Stomach (tissue), 9 donors: ENCODE measurements around the gene PIGW. TPM values are rescaled to one million over a fixed set of nuclear protein-coding genes. Genes with fewer than 3 reads are reported as not detected.

Experiments
- DNase-seq, 2 donors: peaks; one replicate each; pipeline versions ENCODE4 v3.0.0 to v3.0.0-alpha.2; 2013 to 2019
- H3K27ac ChIP-seq, 5 donors: fragments of 200-600 bp in 4 of 5; sonication (generic) in 4 of 5; one replicate each; pipeline ENCODE4 v1.5.1; 2013 to 2019; ENCODE audit warnings: mild to moderate bottlenecking in 1 of 5, moderate library complexity in 1 of 5
- H3K27me3 ChIP-seq, 3 donors: fragments of 200-600 bp; sonication (generic); one replicate each; pipeline ENCODE4 v1.5.1; 2017 to 2019; ENCODE audit warnings: mixed run types in 1 of 3
- H3K36me3 ChIP-seq, 4 donors: fragments of 200-600 bp; sonication (generic); 1 replicate in 3 of 4; 2 replicates in 1 of 4; pipeline ENCODE4 v1.5.1; 2016 to 2019
- H3K4me1 ChIP-seq, 4 donors: fragments of 200-600 bp; sonication (generic); one replicate each; pipeline ENCODE4 v1.5.1; 2016 to 2019
- H3K4me3 ChIP-seq, 4 donors: fragments of 200-600 bp; sonication (generic) in 3 of 4; one replicate each; pipeline ENCODE4 v1.5.1; 2016 to 2019; ENCODE audit warnings: mild to moderate bottlenecking in 1 of 4
- H3K9me3 ChIP-seq, 4 donors: fragments of 200-600 bp; sonication (generic); one replicate each; pipeline ENCODE4 v1.5.1; 2016 to 2019
- EP300 ChIP-seq: sonication (generic); formaldehyde crosslinking; IDR thresholded peaks from one replicate; pipeline ENCODE4 v1.6.1; 2017; ENCODE audit warnings: antibody characterized with exemption
- POLR2A ChIP-seq, 4 donors: fragments of 450-650 bp; IDR thresholded peaks; one replicate each; pipeline ENCODE4 v1.6.1; 2016; ENCODE audit warnings: antibody characterized with exemption in 4 of 4, control low read depth in 2 of 4, mild to moderate bottlenecking in 1 of 4, moderate library complexity in 1 of 4
- POLR2AphosphoS5 ChIP-seq, 3 donors: sonication (generic); formaldehyde crosslinking; IDR thresholded peaks; one replicate each; pipeline ENCODE4 v1.6.1; 2016; ENCODE audit warnings: antibody characterized with exemption in 3 of 3
- WGBS, 5 donors: extraction: QIAGEN DNeasy Blood & Tissue Kit in 3 of 5; methylation state at CpG; one replicate each; pipeline versions ENCODE4 v1.1.5 to v1.1.7; 2013 to 2018; 5-methylcytosine and 5-hydroxymethylcytosine counted together
- intact Hi-C: fragments of 100-400 bp; cut with DNase I; formaldehyde crosslinking; loops from one replicate; pipeline ENCODE4 v1.15.1; 2023; ENCODE audit warnings: low total_unique reads
- polyA plus RNA-seq, 3 donors: library from polyadenylated mRNA; stranded (reverse); fragments of 200-250 nt; gene quantifications; one replicate each; pipeline ENCODE4 v1.2.3, GENCODE V29; 2013
- total RNA-seq, 5 donors: library from RNA; depleted of rRNA; stranded (reverse); fragments of >200 nt; gene quantifications; one replicate each; pipeline versions ENCODE4 v1.1.0 to v1.2.3, GENCODE V29; 2014 to 2016
- TF ChIP-seq, protein P1 (sequence below), 7 experiments: fragments of 450-650 bp in 4 of 7; fragments of 200-600 bp in 3 of 7; sonication (generic) in 3 of 7; IDR thresholded peaks; one replicate each; pipeline ENCODE4 v1.5.1; 2016 to 2019; ENCODE audit warnings: antibody characterized with exemption in 7 of 7, control low read depth in 2 of 7, mild to moderate bottlenecking in 1 of 7
- donor health status: healthy with polysubstance abuse.
- donor health status: Bipolar disorder and iron deficiency.
- donor health status: healthy.

PIGW gene
- total and polyA plus RNA-seq, 8 donors, result 0.45 to 12.7 (median 4.3) TPM; not detected in 1

DNA sequence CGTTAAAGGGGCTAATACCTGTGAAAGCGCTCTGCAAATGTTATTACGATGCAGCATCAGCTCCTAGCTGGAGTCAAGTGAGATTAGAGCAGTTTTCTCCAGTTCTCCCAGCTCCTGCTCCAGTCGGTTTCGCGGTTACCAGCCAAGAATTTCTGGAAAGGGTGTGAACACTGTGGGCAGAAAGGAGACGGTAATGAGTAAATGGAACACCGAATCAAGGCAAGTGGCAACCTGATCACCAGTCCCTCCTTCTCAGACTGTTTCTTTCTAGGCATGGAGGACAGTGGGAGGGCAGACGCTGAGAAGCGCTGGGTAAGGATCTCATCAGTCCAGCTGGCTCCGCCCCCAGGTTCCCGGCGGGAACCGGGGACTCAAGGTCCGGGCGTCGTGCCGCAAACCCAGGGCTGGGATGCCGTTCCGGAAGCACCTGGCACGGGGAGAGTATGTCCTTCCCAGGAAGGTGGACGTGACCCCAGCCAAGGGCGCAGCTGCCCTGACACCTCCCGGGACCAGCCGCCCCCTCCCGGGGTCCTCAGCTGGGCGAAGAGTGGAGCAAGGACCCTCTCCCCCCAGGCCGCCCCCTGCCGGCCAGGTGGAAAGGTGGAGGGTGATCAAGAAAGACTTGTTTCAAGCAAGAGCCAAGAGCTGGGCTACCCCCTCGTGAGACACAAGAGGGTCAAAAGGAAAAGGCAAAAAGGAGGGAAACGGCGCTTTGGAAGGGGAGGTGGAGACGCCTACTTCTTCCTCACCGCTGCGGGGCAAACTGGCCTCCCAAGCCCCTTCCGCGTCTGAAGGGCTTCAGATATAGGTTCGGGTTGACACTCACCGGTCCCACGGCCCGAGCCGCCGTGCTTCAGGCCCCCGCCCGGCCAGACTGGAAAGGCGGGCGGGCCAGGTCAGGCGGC is 600 bp upstream of the PIGW start:
- intact Hi-C loops, result no loop called here
- DNase-seq, result peak; percentile 72 to 86
- peak overlapping the region; percentile 98 to 99 (median 99) for H3K27ac ChIP-seq
- H3K36me3 ChIP-seq, result peaks cover 18 to 54% (median 36%) of the 10 kb centered on the region in 4 donors
- H3K27me3 ChIP-seq, result no peaks in the 10 kb centered on the region
- H3K4me1 ChIP-seq, result peaks cover 13 to 40% (median 24%) of the 10 kb centered on the region in 4 donors
- H3K4me3 ChIP-seq, result peak overlapping the region; percentile 80 to 90 (median 89)
- TF ChIP-seq, protein P1, sequence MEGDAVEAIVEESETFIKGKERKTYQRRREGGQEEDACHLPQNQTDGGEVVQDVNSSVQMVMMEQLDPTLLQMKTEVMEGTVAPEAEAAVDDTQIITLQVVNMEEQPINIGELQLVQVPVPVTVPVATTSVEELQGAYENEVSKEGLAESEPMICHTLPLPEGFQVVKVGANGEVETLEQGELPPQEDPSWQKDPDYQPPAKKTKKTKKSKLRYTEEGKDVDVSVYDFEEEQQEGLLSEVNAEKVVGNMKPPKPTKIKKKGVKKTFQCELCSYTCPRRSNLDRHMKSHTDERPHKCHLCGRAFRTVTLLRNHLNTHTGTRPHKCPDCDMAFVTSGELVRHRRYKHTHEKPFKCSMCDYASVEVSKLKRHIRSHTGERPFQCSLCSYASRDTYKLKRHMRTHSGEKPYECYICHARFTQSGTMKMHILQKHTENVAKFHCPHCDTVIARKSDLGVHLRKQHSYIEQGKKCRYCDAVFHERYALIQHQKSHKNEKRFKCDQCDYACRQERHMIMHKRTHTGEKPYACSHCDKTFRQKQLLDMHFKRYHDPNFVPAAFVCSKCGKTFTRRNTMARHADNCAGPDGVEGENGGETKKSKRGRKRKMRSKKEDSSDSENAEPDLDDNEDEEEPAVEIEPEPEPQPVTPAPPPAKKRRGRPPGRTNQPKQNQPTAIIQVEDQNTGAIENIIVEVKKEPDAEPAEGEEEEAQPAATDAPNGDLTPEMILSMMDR (IDR thresholded peaks at IDR 0.05), result peak in 4 of 7 experiments; percentile 21 to 49 (median 32)
- TF ChIP-seq POLR2A (IDR thresholded peaks at IDR 0.05) (no peak), POLR2AphosphoS5 (IDR thresholded peaks at IDR 0.05) (peak in 2 of 3 donors; percentile 4 to 17)
- WGBS, 5 donors, result 4 to 7% (median 6%) methylated on average over 44 to 48 of the region's 48 CpGs
- H3K9me3 ChIP-seq, result no peaks in the 10 kb centered on the region

DNA sequence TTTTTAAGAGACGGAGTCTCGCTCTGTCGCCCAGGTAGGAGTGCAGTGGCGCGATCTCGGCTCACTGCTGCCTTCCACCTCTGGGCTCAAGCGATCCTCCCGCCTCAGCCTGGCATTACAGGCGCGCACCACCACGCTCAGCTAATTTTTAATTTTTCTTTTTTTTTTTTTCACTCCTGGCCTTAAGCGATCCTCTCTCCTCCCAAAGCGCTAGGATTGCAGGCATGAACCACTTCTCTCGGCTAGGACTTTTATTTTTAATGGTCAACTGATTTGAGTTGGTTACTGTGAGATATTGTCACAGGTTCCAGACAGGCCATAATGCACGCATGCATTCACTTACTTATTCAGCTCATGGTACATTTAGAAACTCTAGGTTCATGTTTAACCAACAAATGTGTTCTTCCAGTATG is 888 bp downstream of the PIGW start:
- 7 to 9% (median 8%) methylated on average over 15 of the region's 15 CpGs for WGBS, 5 donors
- DNase-seq, result no peak
- H3K9me3 ChIP-seq, result no peaks in the 10 kb centered on the region

DNA sequence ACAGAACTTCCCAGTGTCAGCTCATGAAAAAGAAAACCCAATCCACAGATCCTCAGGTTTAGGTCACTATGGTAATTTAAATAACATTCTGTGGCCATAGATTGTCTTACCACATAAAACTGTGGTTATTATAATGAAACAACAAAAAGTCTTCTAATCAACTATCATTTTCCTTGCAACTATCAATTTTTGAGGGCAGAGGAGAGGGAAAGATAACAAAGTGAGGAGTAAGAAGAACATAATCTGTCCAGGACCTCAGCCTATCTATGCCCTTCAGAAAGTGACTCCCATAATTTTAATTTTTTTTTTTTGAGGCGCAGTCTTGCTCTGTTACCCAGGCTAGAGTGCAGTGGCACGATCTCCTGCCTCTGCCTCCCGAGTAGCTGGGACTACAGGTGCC is 5.9 kb downstream of the PIGW start:
- H3K4me3 ChIP-seq, result no peak overlapping the region

More for the DNA sequence above, 888 bp downstream of the PIGW start:
- Histone ChIP-seq H3K36me3 (peaks cover 17 to 42% (median 29%) of the 10 kb centered on the region in 4 donors), H3K4me3 (peak overlapping the region; percentile 80 to 90 (median 89)), H3K4me1 (peaks cover 13 to 40% (median 24%) of the 10 kb centered on the region in 4 donors), H3K27me3 (no peaks in the 10 kb centered on the region), H3K27ac (peak overlapping the region; percentile 98 to 99 (median 99))
- intact Hi-C loops, result no loop called here
- no peak for TF ChIP-seq EP300
- no peak for TF ChIP-seq POLR2AphosphoS5 (IDR thresholded peaks at IDR 0.05)
- TF ChIP-seq POLR2A (IDR thresholded peaks at IDR 0.05), result no peak
- TF ChIP-seq, protein P1 (IDR thresholded peaks at IDR 0.05), result no peak

DNA sequence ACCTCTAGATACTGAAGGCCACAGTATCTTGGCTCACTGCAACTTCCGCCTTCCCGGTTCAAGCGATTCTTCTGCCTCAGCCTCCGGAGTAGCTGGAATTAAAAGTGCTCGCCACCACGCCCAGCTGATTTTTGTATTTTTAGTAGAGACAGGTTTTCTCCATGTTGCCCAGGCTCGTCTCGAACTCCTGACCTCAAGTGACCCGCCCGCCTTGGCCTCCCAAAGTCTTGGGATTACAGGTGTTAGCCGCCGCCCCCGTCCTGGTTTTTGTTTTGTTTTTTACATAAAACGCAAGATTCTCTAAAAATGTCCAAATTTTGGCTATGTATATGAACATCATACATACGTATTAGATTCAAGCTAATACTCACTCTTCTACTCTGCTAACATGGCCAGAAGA is 8.0 kb downstream of the PIGW start:
- no peaks in the 10 kb centered on the region for H3K27me3 ChIP-seq
- WGBS, 5 donors, result 92 to 97% (median 94%) methylated on average over 15 of the region's 15 CpGs
- intact Hi-C loops, result no loop called here
- H3K9me3 ChIP-seq, result no peaks in the 10 kb centered on the region
- H3K36me3 ChIP-seq, result peaks cover 0 to 13% (median 4%) of the 10 kb centered on the region in 4 donors
- no peak overlapping the region for H3K4me3 ChIP-seq
- no peak for DNase-seq
- TF ChIP-seq EP300, result no peak
- TF ChIP-seq POLR2AphosphoS5 (IDR thresholded peaks at IDR 0.05), result no peak
- TF ChIP-seq, protein P1 (IDR thresholded peaks at IDR 0.05), result no peak
- TF ChIP-seq POLR2A (IDR thresholded peaks at IDR 0.05), result no peak
- H3K27ac ChIP-seq, result no peak overlapping the region
- peaks cover 27 to 43% (median 37%) of the 10 kb centered on the region in 4 donors for H3K4me1 ChIP-seq

More for the DNA sequence above, 5.9 kb downstream of the PIGW start:
- TF ChIP-seq POLR2A (IDR thresholded peaks at IDR 0.05), result no peak
- H3K36me3 ChIP-seq, result peaks cover 0 to 16% (median 7%) of the 10 kb centered on the region in 4 donors
- H3K4me1 ChIP-seq, result peaks cover 13 to 38% (median 24%) of the 10 kb centered on the region in 4 donors
- H3K9me3 ChIP-seq, result no peaks in the 10 kb centered on the region
- intact Hi-C loops, result no loop called here
- no peak for DNase-seq
- no peaks in the 10 kb centered on the region for H3K27me3 ChIP-seq
- 91 to 100% (median 97%) methylated on average over 3 of the region's 3 CpGs for WGBS, 5 donors
- H3K27ac ChIP-seq, result no peak overlapping the region
